SU-DHL-6 (cell line): Measurements from ENCODE around the gene TRIM13.

Source experiments
- H2AFZ ChIP-seq: fragments of 200-600 bp; sonication (generic); 2 replicates; pipeline ENCODE4 v1.6.1; 2014; ENCODE audit warnings: low read depth, mild to moderate bottlenecking, moderate library complexity, mixed read lengths, antibody characterized with exemption, low read length; ENCODE audit not compliant: severe bottlenecking
- H3F3A ChIP-seq: fragments of 200-600 bp; shearing (Covaris generic); 2 replicates; pipeline ENCODE4 v1.6.0; 2016; ENCODE audit warnings: antibody characterized with exemption, mild to moderate bottlenecking; ENCODE audit not compliant: insufficient read depth
- H3K27ac ChIP-seq: fragments of 200-600 bp; sonication (generic); 2 replicates; pipeline ENCODE4 v1.5.1; 2016; ENCODE audit warnings: low read depth, mild to moderate bottlenecking, low read length, moderate library complexity, mixed read lengths
- H3K27me3 ChIP-seq: fragments of 200-600 bp; sonication (generic), shearing (Covaris generic); 2 replicates; pipeline ENCODE4 v1.6.0; 2014; ENCODE audit warnings: mild to moderate bottlenecking, low read length
- H3K36me3 ChIP-seq: fragments of 200-600 bp; sonication (generic); 2 replicates; pipeline ENCODE4 v1.6.1; 2014; ENCODE audit warnings: mild to moderate bottlenecking, low read length, mixed read lengths
- H3K4me2 ChIP-seq: fragments of 300-600, 200-600 bp; shearing (Covaris generic), sonication (generic); 2 replicates; pipeline ENCODE4 v1.6.0; 2014; ENCODE audit warnings: low read length, low read depth, mild to moderate bottlenecking; ENCODE audit not compliant: poor library complexity, severe bottlenecking
- H3K4me3 ChIP-seq: fragments of 200-600 bp; sonication (generic); 2 replicates; pipeline ENCODE4 v1.5.1; 2014; ENCODE audit warnings: antibody characterized with exemption, low read length, mild to moderate bottlenecking, mixed read lengths; ENCODE audit not compliant: insufficient read depth, poor library complexity, severe bottlenecking
- H3K79me2 ChIP-seq: fragments of 200-600 bp; sonication (generic); 2 replicates; pipeline ENCODE4 v1.6.1; 2014; ENCODE audit warnings: mild to moderate bottlenecking, low read length, moderate library complexity; ENCODE audit not compliant: insufficient read depth
- H3K9ac ChIP-seq: fragments of 200-600 bp; sonication (generic); 2 replicates; pipeline ENCODE4 v1.7.0; 2014; ENCODE audit warnings: mild to moderate bottlenecking, low read length
- H3K9me2 ChIP-seq: fragments of 200-600 bp; sonication (generic); replicated peaks from 2 replicates; pipeline ENCODE4 v1.6.1; 2014; ENCODE audit warnings: low read length; ENCODE audit not compliant: insufficient read depth
- H3K9me3 ChIP-seq: fragments of 200-600 bp; sonication (generic); 2 replicates; pipeline ENCODE4 v1.6.1; 2014; ENCODE audit warnings: low read length, mixed read lengths; ENCODE audit not compliant: insufficient read depth
- H4K20me1 ChIP-seq: fragments of 200-600 bp; sonication (generic); 2 replicates; pipeline ENCODE4 v1.6.1; 2014; ENCODE audit warnings: low read depth, mild to moderate bottlenecking, antibody characterized with exemption, low read length, moderate library complexity, mixed read lengths
- CTCF ChIP-seq: fragments of 200-600 bp; sonication (generic); IDR thresholded peaks from one replicate; pipeline ENCODE4 v1.5.1; 2017; ENCODE audit warnings: antibody characterized with exemption, mild to moderate bottlenecking, low read length, moderate library complexity; ENCODE audit not compliant: insufficient read depth, poor library complexity, severe bottlenecking
- EZH2phosphoT487 ChIP-seq: fragments of 200-600 bp; sonication (generic), shearing (Covaris generic); conservative IDR thresholded peaks from 2 replicates; pipeline ENCODE4 v1.6.1; 2018; ENCODE audit warnings: mild to moderate bottlenecking, antibody characterized with exemption, low read length, moderate library complexity, mixed read lengths

TRIM13 gene

GRCh38 chr13:49958321-49958720 lies 38.5 kb upstream of the TRIM13 start:
- no peak overlapping the region for H3K27ac ChIP-seq
- peaks cover 8% of the 10 kb centered on the region; the same call in 1 of the 2 replicates for H3K36me3 ChIP-seq
- H3K27me3 ChIP-seq = no peaks in the 10 kb centered on the region
- H2AFZ ChIP-seq = no peak overlapping the region
- H3K9ac ChIP-seq = no peak overlapping the region
- no peaks in the 10 kb centered on the region for H4K20me1 ChIP-seq
- H3K9me3 ChIP-seq = no peaks in the 10 kb centered on the region
- H3K9me2 ChIP-seq = no peaks in the 10 kb centered on the region
- TF ChIP-seq EZH2phosphoT487 = no peak
- no peak for TF ChIP-seq CTCF
- H3K79me2 ChIP-seq = no peaks in the 10 kb centered on the region
- no peak overlapping the region for H3K4me3 ChIP-seq
- no peak overlapping the region for H3K4me2 ChIP-seq
- H3F3A ChIP-seq = 0 out of 2 replicates have a peak, but pooled peaks cover 5% of the 10 kb centered on the region

GRCh38 chr13:49967456-49967855 lies 29.4 kb upstream of the TRIM13 start:
- no peaks in the 10 kb centered on the region for H3K27me3 ChIP-seq
- no peak overlapping the region for H3K4me3 ChIP-seq
- no peak for TF ChIP-seq EZH2phosphoT487
- no peak for TF ChIP-seq CTCF

GRCh38 chr13:49972709-49973108 lies 24.1 kb upstream of the TRIM13 start:
- H3K27ac ChIP-seq = no peak overlapping the region
- no peak overlapping the region for H3K4me3 ChIP-seq
- H3K4me2 ChIP-seq = no peak overlapping the region
- no peaks in the 10 kb centered on the region for H4K20me1 ChIP-seq
- TF ChIP-seq CTCF (no peak), EZH2phosphoT487 (no peak)
- no peaks in the 10 kb centered on the region for H3K9me3 ChIP-seq
- no peak overlapping the region for H3K9ac ChIP-seq
- no peaks in the 10 kb centered on the region for H3F3A ChIP-seq
- H3K9me2 ChIP-seq = no peaks in the 10 kb centered on the region
- H3K36me3 ChIP-seq = no peaks in the 10 kb centered on the region
- no peak overlapping the region for H2AFZ ChIP-seq
- H3K79me2 ChIP-seq = no peaks in the 10 kb centered on the region
- no peaks in the 10 kb centered on the region for H3K27me3 ChIP-seq

More at GRCh38 chr13:49967456-49967855, 29.4 kb upstream of the TRIM13 start:
- no peak overlapping the region for H3K27ac ChIP-seq
- no peaks in the 10 kb centered on the region for H3K79me2 ChIP-seq
- H3K9me2 ChIP-seq = no peaks in the 10 kb centered on the region
- peaks cover 4% of the 10 kb centered on the region; the same call in 1 of the 2 replicates for H3K9me3 ChIP-seq
- H3K9ac ChIP-seq = no peak overlapping the region
- no peak overlapping the region for H2AFZ ChIP-seq
- no peak overlapping the region for H3K4me2 ChIP-seq
- no peaks in the 10 kb centered on the region for H4K20me1 ChIP-seq
- no peaks in the 10 kb centered on the region for H3F3A ChIP-seq
- no peaks in the 10 kb centered on the region for H3K36me3 ChIP-seq
